Omental fat pad (tissue), 4 donors: ENCODE results near the gene RBFOX2. TPM values are rescaled to one million over a fixed set of nuclear protein-coding genes. Genes with fewer than 3 reads are reported as not detected.

Experiments used
- ATAC-seq: fragments of 150-250 bp; one replicate; pipeline ENCODE4 v1.9.1; 2016; ENCODE audit warnings: mild to moderate bottlenecking, moderate library complexity; ENCODE audit not compliant: low FRiP score
- DNase-seq: peaks from one replicate; pipeline ENCODE4 v3.0.0-alpha.2; 2019; ENCODE audit warnings: low spot score
- CTCF ChIP-seq, 3 donors: fragments of 450-650 bp; IDR thresholded peaks; one replicate each; pipeline ENCODE4 v1.5.1; 2016 to 2017; ENCODE audit warnings: antibody characterized with exemption in 3 of 3, mild to moderate bottlenecking in 3 of 3, moderate library complexity in 2 of 3
- total RNA-seq, 4 donors: library from RNA; depleted of rRNA; stranded (reverse); fragments of >200 nt; gene quantifications; one replicate each; pipeline ENCODE4 v1.1.0, GENCODE V29; 2016

The RBFOX2 gene
- total RNA-seq, 4 donors from 2014 or later = 41.2 to 80.7 (median 60.1) TPM

GRCh38 chr22:35914665-35915476, 113.8 kb downstream of the RBFOX2 start:
- peak; percentile 69 for ATAC-seq
- no peak for DNase-seq
- no peak for TF ChIP-seq CTCF (IDR thresholded peaks at IDR 0.05)

GRCh38 chr22:35914357-35914664, 114.3 kb downstream of the RBFOX2 start:
- TF ChIP-seq CTCF (IDR thresholded peaks at IDR 0.05) = no peak
- ATAC-seq (no peak), DNase-seq (no peak)

GRCh38 chr22:35913925-35914324, 114.7 kb downstream of the RBFOX2 start:
- ATAC-seq = no peak
- no peak for TF ChIP-seq CTCF (IDR thresholded peaks at IDR 0.05)

GRCh38 chr22:35912658-35913057, 116.0 kb downstream of the RBFOX2 start:
- ATAC-seq (no peak), DNase-seq (no peak)
- TF ChIP-seq CTCF (IDR thresholded peaks at IDR 0.05) = no peak

More at GRCh38 chr22:35913925-35914324, 114.7 kb downstream of the RBFOX2 start:
- no peak for DNase-seq

GRCh38 chr22:35911877-35912276, 116.7 kb downstream of the RBFOX2 start:
- no peak for ATAC-seq

GRCh38 chr22:35910926-35911325, 117.7 kb downstream of the RBFOX2 start:
- TF ChIP-seq CTCF (IDR thresholded peaks at IDR 0.05) = no peak
- ATAC-seq (no peak), DNase-seq (no peak)

More at GRCh38 chr22:35911877-35912276, 116.7 kb downstream of the RBFOX2 start:
- no peak for TF ChIP-seq CTCF (IDR thresholded peaks at IDR 0.05)
- no peak for DNase-seq
